Duodenal mucosa (tissue), 2 donors: Measurements from ENCODE around the gene DOK5.
"Not testable (repeated sequence)": the region's sequence is repeated elsewhere in the genome, so short reads cannot be mapped to it uniquely, and the experiment has no call there.

Experiments used
- H3K27ac ChIP-seq: one replicate; pipeline ENCODE4 v1.7.0; 2013; ENCODE audit warnings: low read depth, low read length
- H3K27me3 ChIP-seq, 2 donors: one replicate each; pipeline ENCODE4 v1.7.0; 2013; ENCODE audit warnings: low read length in 2 of 2, control low read depth in 1 of 2; ENCODE audit not compliant: insufficient read depth in 2 of 2, control insufficient read depth in 1 of 2
- H3K36me3 ChIP-seq, 2 donors: one replicate each; pipeline ENCODE4 v1.7.0; 2013; ENCODE audit warnings: low read length in 2 of 2, control low read depth in 1 of 2; ENCODE audit not compliant: insufficient read depth in 2 of 2, control insufficient read depth in 1 of 2
- H3K4me1 ChIP-seq, 2 donors: one replicate each; pipeline ENCODE4 v1.7.0; 2013; ENCODE audit warnings: low read length in 2 of 2, control low read depth in 1 of 2; ENCODE audit not compliant: insufficient read depth in 2 of 2, control insufficient read depth in 1 of 2
- H3K4me3 ChIP-seq, 2 donors: one replicate each; pipeline ENCODE4 v1.7.0; 2013; ENCODE audit warnings: low read length in 2 of 2, low read depth in 1 of 2
- H3K9ac ChIP-seq, 2 donors: one replicate each; pipeline ENCODE4 v1.7.0; 2013; ENCODE audit warnings: low read length in 2 of 2, low read depth in 1 of 2
- H3K9me3 ChIP-seq, 2 donors: one replicate each; pipeline ENCODE4 v1.7.0; 2013; ENCODE audit warnings: low read length in 2 of 2, control low read depth in 1 of 2; ENCODE audit not compliant: control insufficient read depth in 1 of 2

Gene DOK5

GRCh38 chr20:54479138-54479906 is 3.9 kb downstream of the DOK5 start:
- Histone ChIP-seq H3K4me3 (no peak overlapping the region), H3K9me3 (no peaks in the 10 kb centered on the region), H3K27ac (no peak overlapping the region), H3K27me3 (peaks cover 12 to 27% of the 10 kb centered on the region in 2 donors), H3K4me1 (no peaks in the 10 kb centered on the region), H3K36me3 (no peaks in the 10 kb centered on the region), H3K9ac (no peak overlapping the region)

GRCh38 chr20:54479937-54480336 is 4.5 kb downstream of the DOK5 start:
- H3K9ac ChIP-seq, H3K9me3 ChIP-seq, H3K36me3 ChIP-seq, H3K4me1 ChIP-seq, H3K27ac ChIP-seq, H3K4me3 ChIP-seq: not testable (repeated sequence)
- H3K27me3 ChIP-seq, result peaks cover 9 to 21% of the 10 kb centered on the region in 2 donors

- Histone ChIP-seq H3K9me3 (no peaks in the 10 kb centered on the region), H3K27me3 (peaks cover 6 to 9% of the 10 kb centered on the region in 2 donors), H3K4me1 (no peaks in the 10 kb centered on the region), H3K4me3 (no peak overlapping the region), H3K9ac (no peak overlapping the region), H3K36me3 (no peaks in the 10 kb centered on the region), H3K27ac (no peak overlapping the region)
Observed at GRCh38 chr20:54481442-54481841, 6.0 kb downstream of the DOK5 start.

- Histone ChIP-seq H3K27ac (no peak overlapping the region), H3K9ac (no peak overlapping the region), H3K27me3 (no peaks in the 10 kb centered on the region), H3K4me3 (no peak overlapping the region), H3K9me3 (no peaks in the 10 kb centered on the region), H3K4me1 (no peaks in the 10 kb centered on the region), H3K36me3 (no peaks in the 10 kb centered on the region)
Observed at GRCh38 chr20:54485631-54486030, 10.2 kb downstream of the DOK5 start.

GRCh38 chr20:54486585-54486984 is 11.2 kb downstream of the DOK5 start:
- Histone ChIP-seq H3K4me3 (no peak overlapping the region), H3K4me1 (no peaks in the 10 kb centered on the region), H3K36me3 (no peaks in the 10 kb centered on the region), H3K27ac (no peak overlapping the region), H3K27me3 (no peaks in the 10 kb centered on the region), H3K9ac (no peak overlapping the region), H3K9me3 (no peaks in the 10 kb centered on the region)

GRCh38 chr20:54488442-54488841 is 13.0 kb downstream of the DOK5 start:
- Histone ChIP-seq H3K9ac (no peak overlapping the region), H3K4me3 (no peak overlapping the region), H3K9me3 (no peaks in the 10 kb centered on the region)

GRCh38 chr20:54491506-54491905 is 16.1 kb downstream of the DOK5 start:
- H3K4me3 ChIP-seq, result no peak overlapping the region
- H3K9me3 ChIP-seq, result no peaks in the 10 kb centered on the region
- no peaks in the 10 kb centered on the region for H3K36me3 ChIP-seq
- H3K9ac ChIP-seq, result no peak overlapping the region
- no peaks in the 10 kb centered on the region for H3K4me1 ChIP-seq
- no peaks in the 10 kb centered on the region for H3K27me3 ChIP-seq
- no peak overlapping the region for H3K27ac ChIP-seq

More at GRCh38 chr20:54488442-54488841, 13.0 kb downstream of the DOK5 start:
- Histone ChIP-seq H3K27ac (no peak overlapping the region), H3K36me3 (no peaks in the 10 kb centered on the region), H3K4me1 (no peaks in the 10 kb centered on the region), H3K27me3 (no peaks in the 10 kb centered on the region)

GRCh38 chr20:54494303-54495006 is 19.1 kb downstream of the DOK5 start:
- H3K27ac ChIP-seq, result no peak overlapping the region
- no peak overlapping the region for H3K4me3 ChIP-seq
- H3K27me3 ChIP-seq, result no peaks in the 10 kb centered on the region
- H3K9me3 ChIP-seq, result no peaks in the 10 kb centered on the region
- H3K36me3 ChIP-seq, result no peaks in the 10 kb centered on the region
- H3K4me1 ChIP-seq, result no peaks in the 10 kb centered on the region
- H3K9ac ChIP-seq, result no peak overlapping the region

- Histone ChIP-seq H3K4me3 (no peak overlapping the region), H3K9ac (no peak overlapping the region), H3K36me3 (no peaks in the 10 kb centered on the region), H3K9me3 (no peaks in the 10 kb centered on the region), H3K27ac (no peak overlapping the region), H3K27me3 (no peaks in the 10 kb centered on the region), H3K4me1 (no peaks in the 10 kb centered on the region)
Observed at GRCh38 chr20:54497931-54498718, 22.7 kb downstream of the DOK5 start.

- Histone ChIP-seq H3K36me3 (no peaks in the 10 kb centered on the region), H3K27ac (no peak overlapping the region), H3K4me3 (no peak overlapping the region), H3K4me1 (no peaks in the 10 kb centered on the region), H3K9ac (no peak overlapping the region), H3K27me3 (no peaks in the 10 kb centered on the region), H3K9me3 (no peaks in the 10 kb centered on the region)
Observed at GRCh38 chr20:54499111-54499510, 23.7 kb downstream of the DOK5 start.
